Lower leg skin (tissue), 3 donors: ENCODE results near the gene TPRN.

ENCODE experiments used
- POLR2A ChIP-seq, 2 donors: fragments of 450-650 bp; IDR thresholded peaks; one replicate each; pipeline ENCODE4 v1.6.1; 2016 to 2017; ENCODE audit warnings: antibody characterized with exemption in 2 of 2, mild to moderate bottlenecking in 1 of 2, moderate library complexity in 1 of 2
- TF ChIP-seq, protein P1 (sequence below), 3 donors: fragments of 450-650 bp; IDR thresholded peaks; one replicate each; pipeline ENCODE4 v1.5.1; 2016; ENCODE audit warnings: antibody characterized with exemption in 3 of 3, mild to moderate bottlenecking in 3 of 3, moderate library complexity in 2 of 3

DNA sequence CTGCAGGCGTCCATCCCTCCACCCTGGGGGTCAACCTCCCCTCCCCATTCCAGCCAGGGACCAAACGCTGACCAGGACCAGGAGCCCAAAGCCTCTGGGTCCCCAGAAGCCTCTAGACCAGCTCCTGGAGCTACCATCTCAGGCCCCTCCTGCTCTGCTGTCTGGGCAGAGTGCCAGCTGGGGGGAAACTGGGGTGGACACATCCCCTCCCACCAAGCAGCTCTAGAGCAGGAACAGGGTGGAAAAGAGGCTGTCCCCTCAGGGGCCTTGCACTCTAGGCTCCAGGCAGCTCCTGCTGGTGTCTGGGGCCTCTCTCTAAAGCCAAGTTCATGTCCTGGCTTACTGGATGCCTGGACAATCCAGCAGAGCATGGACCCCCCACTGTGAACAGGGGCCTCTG lies 7.7 kb downstream of the TPRN start:
- TF ChIP-seq, protein P1, sequence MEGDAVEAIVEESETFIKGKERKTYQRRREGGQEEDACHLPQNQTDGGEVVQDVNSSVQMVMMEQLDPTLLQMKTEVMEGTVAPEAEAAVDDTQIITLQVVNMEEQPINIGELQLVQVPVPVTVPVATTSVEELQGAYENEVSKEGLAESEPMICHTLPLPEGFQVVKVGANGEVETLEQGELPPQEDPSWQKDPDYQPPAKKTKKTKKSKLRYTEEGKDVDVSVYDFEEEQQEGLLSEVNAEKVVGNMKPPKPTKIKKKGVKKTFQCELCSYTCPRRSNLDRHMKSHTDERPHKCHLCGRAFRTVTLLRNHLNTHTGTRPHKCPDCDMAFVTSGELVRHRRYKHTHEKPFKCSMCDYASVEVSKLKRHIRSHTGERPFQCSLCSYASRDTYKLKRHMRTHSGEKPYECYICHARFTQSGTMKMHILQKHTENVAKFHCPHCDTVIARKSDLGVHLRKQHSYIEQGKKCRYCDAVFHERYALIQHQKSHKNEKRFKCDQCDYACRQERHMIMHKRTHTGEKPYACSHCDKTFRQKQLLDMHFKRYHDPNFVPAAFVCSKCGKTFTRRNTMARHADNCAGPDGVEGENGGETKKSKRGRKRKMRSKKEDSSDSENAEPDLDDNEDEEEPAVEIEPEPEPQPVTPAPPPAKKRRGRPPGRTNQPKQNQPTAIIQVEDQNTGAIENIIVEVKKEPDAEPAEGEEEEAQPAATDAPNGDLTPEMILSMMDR (IDR thresholded peaks at IDR 0.05) = no peak
- no peak for TF ChIP-seq POLR2A (IDR thresholded peaks at IDR 0.05)
